Measurements from ENCODE around the gene WDR74.
A peak's percentile ranks its signal among the peaks of the same experiment; 100 is the strongest.
"Not testable (repeated sequence)": the region's sequence is repeated elsewhere in the genome, so short reads cannot be mapped to it uniquely, and the experiment has no call there.

Gene WDR74

DNA sequence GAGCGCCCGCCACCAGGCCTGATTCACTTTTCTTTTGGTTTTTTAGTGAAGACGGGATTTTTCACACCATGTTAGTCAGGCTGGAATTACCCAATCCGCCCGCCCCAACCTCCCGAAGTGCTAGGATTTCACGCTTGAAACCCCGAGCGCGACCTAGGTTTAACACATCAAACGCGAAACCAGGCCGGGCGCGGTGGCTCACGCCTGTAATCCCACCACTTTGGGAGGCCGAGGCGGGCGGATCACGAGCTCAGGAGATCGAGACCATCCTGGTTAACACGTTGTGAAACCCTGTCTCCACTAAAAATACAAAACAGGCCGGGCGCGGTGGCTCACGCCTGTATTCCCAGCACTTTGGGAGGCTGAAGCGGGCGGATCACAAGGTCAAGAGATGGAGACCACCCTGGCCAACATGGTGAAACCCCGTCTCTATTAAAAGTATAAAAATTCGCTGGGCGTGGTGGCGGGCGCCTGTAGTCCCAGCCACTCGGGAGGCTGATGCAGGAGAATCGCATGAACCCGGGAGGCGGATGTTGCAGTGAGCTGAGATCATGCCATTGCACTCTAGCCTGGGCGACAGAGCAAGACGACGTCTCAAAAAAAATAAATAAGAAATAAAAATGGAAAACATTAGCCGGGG is 1.5 kb upstream of the WDR74 start:
- peak; percentile 40 for DNase-seq (ENCODE audit: low read depth)

DNA sequence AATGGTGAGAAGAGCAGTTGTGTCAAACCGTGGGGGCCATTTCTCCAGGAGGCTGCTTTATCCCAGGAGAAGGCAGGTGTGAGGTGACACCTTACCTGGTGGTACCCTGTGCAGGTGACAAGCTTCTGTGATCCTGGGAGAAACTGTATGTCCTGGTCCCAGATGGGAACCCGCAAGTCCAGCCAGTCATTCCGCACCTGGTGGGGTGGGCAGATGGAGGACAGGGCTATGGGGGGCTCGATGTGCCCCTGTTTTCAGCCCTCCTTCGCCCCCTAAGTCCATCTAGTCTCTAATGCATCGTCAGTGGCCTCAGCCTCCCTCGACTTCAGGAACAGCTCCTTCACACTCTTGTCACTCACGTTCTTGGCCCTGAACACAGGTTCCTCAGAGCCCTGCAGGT is 4.1 kb downstream of the WDR74 start:
- no peak for DNase-seq (ENCODE audit: low read depth)

DNA sequence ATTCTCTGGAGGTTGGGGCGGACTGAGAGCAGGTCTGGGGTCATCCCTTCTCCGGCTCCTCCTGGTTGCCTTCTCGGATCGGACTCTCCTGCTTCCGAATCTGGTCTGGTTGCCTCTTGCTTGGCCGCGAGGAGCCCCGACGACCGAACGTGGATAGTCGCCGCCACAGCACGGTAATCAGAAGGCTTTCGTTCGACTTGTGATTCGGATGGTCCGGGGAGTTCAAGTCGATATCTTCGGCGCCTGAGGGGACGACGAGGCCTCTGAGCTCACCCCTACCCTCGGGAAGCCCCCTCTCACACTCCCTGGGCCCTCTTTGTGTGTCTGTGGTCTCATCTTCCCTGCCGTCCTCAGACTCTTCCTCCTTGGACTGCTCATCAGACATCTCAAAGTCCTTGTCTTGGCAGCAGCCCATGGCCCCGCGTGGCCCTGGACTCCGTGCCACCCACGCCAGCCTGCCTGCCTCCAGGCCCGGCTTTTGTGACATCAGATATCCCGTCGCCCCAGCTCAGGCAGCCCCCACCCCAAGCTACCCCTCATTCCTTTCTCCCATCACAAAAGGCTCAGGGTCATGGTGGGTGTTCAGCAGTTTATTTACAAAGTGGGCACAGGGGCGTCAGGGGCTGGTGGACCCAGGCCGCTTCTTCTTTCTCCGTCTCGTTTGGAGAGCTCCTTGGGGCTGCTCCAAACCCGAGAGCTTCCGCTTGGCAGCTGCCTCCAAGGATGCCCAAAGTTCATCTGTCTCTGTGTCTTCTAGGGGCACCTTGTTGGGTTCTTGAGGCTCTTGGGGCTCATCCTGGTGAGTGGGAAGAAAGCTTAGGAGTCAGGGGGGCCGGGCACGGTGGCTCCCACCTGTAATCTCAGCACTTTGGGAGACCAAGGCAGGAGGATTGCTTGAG is 6.8 kb downstream of the WDR74 start, which contains the start of gene TEX54:
Gene TEX54, minus strand, starts transcription at position 506 of the 899 bp plus-strand sequence.
- DNase-seq (ENCODE audit: low read depth) = no peak

DNA sequence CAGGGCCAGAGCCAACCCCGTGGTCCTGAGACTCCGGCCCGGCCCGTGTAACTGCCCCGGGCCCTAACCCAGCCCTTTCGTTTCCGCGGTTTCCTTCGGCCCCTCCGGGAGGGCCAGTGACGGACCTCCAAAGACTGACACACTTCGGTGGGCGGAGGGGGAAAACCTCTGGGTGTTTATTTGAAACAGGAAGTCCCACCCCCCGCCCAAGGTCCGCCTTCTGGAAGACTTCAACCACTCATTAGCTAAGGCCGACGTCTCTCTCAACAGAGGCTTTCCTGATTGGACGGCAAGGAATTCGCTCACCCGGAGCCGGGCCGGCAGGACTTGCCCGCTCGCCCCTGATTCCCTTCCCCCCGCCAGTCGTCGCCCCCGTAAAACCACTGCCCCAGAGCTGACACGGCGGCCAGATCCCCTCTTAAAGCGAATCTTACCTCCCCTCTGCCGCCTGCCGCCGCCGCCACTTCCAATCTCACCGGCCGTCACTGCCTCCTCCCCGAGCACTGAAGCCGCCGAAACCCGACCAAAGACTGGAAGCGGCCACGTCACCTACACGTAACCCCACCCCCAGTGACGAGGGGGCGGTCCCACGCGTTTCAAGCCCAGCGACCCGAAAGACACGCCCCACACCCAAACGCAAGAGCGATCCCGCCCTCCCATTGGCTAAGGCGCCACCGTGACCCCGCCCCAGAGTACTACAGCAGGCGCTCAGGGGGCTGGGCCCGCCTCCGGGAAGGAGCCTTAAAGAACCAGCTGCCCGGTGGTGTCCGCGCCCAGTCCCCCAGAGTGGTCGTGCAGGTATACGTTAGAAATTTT is 7.7 kb downstream of the WDR74 start, which contains the start of gene STX5:
Gene STX5, minus strand, starts transcription at position 532 of the 816 bp plus-strand sequence. CDS start 808 bp downstream, outside the sequence.
- DNase-seq (ENCODE audit: low read depth) = peak; percentile 99

DNA sequence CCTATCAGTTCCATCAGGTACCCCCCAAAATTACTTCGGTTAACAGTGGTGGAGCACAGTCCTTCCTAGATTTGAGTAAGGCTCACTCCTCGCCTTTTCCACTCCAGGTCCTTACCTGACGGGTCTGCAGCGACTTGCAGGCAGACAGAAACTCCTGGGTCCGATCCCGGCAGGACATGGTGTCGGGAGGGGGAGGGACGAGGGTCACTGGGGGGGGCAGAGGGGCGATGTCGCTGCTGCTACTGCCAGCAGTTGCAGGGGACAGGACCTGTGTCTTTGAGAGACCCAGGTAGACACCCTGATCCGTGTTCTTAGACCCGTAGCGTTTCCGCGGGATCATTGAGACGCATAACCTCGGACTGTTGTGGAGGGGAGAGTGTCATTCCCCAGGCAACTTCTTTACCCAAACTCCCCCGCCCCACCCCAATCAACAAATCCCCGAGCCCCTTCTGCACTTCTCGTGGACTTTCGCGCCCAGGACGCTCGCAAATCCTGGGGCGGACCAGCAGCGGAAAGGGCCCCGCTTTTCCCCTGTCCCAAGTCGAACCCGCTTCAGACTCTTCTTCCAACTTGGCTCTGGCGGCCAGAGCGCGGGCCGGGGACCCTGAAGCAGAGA is 8.4 kb downstream of the WDR74 start:
- DNase-seq (ENCODE audit: low read depth) = no peak

DNA sequence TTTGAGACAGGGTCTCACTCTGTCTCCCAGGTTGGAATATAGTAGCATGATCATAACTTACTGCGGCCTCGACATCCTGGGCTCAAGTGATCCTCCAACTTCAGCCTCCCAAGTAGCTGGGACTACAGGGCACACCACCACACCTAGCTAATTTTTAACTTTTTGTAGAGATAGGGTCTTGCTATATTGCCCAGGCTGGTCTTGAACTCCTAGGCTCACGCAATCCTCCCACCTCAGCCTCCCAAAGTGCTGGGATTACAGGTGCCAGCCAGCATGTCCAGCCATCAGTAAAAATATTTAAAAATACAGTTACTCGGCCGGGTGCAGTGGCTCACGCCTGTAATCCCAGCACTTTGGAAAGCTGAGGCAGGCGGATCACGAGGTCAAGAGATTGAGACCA is 11.3 kb downstream of the WDR74 start:
- DNase-seq (ENCODE audit: low read depth) = not testable (repeated sequence)

DNA sequence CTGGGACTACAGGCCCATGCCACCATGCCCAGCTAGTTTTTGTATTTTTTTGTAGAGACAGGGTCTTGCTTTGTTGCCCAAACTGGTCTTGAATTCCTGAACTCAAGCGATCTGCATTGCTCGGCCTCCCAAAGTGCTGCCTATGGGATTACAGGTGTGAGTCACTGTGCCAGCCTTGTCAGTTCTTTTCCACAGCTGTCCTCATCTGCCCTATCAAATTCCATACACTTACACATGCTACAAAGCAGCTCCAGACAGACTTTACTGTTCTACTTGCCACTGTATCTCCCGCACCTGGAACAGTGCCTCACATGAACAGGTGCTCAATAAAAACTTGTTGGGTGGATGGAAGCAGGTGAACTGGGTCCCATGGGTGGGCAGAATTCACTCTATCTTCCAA is 15.7 kb downstream of the WDR74 start:
- DNase-seq (ENCODE audit: low read depth) = no peak

DNA sequence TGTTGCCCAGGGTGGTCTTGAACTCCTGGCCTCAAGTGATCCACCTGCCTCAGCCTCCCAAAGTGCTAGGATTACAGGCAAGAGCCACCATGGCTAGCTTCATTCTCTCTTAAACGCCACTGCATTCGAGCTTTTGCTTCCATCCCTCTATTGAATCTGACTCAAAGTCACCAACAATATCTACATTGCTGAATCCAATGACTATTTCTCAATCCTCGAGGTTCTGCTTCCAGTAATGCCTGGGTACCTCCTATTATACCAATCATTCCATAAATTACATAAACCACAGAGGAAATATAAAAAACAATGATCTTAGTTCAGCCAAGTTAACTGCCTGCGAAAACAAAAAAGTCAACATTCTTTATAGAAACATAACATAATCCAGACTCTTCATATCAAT is 22.3 kb downstream of the WDR74 start:
- DNase-seq (ENCODE audit: low read depth) = no peak

DNA sequence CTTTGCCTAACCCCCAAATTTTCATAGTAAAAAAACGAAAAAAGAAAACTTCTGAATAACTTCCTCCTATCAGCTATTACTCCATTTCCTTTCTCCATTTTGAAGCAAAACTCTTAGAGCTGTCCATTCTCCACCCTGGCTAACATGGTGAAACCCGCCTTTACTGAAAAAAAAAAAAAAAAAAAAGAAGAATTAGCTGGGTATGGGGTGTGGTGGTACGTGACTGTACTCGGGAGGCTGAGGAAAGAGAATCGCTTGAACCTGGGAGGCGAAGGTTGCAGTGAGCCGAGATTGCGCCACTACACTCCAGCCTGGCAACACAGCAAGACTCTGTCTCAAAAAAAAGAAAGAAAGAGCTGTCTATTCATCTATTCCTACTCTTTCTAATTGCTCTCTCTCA is 22.8 kb downstream of the WDR74 start:
- DNase-seq (ENCODE audit: low read depth) = no peak

DNA sequence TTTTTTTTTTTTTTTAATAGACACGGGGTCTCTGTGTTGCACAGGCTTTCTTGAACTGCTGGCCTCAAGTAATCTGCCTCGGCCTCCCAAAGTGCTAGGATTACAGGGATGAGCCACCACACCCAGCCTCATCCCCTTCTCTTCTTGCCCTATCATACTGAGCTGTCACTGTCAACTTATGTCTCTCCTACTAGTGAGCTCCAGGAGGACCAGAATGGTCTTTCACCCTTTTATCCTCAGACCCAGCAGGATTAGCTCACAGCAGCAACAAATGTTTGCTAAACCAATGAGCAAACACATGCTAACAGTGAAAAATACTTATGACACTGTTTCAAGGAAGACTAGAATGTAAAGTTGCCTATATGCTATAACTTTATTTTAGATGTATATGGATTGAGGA is 27.7 kb downstream of the WDR74 start:
- DNase-seq (ENCODE audit: low read depth) = no peak

DNA sequence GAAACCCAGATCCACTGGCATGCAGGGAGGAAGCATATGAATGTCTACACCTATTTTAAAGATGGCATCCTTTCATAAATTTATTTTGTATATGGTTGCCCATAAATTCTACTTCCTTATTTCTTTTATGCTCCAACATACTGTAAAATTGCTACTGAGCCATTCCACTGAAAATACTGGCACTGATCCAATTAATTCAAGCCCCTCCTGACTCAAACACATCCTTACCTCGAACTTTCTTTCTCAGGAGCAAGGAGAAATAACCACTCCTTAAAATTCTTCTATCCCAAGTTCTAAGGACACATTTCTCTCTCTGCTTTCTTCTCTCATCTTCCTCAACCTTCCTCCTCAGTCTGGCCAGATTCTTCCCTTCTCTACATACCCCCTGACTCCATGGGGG is 28.6 kb downstream of the WDR74 start:
- DNase-seq (ENCODE audit: low read depth) = no peak

DNA sequence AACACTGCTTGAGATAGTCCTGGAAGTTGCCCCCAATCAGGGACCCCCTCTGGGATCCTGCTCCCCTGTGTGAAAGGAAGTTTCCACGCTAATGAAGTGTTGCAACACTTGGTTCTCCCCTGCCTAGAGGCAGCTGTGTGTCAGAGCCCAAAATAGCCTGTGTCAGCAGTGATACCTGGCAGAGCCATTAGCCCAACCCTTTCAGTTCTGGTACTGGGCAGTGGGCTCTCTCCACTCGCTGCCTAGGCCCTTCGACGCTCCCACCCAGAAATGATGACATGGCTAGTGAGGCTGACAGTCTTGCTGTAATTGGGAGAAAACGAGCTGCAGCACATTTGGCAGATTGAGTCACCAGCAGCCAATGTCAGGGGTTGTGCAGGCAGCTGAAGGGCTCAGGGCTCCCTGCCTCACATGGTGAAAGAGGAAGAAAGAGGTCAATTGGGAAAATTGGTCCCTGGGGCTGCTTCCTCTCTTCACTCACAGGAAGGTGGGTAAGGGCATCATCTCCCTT is 32.7 kb downstream of the WDR74 start:
- no peak for DNase-seq (ENCODE audit: low read depth)

DNA sequence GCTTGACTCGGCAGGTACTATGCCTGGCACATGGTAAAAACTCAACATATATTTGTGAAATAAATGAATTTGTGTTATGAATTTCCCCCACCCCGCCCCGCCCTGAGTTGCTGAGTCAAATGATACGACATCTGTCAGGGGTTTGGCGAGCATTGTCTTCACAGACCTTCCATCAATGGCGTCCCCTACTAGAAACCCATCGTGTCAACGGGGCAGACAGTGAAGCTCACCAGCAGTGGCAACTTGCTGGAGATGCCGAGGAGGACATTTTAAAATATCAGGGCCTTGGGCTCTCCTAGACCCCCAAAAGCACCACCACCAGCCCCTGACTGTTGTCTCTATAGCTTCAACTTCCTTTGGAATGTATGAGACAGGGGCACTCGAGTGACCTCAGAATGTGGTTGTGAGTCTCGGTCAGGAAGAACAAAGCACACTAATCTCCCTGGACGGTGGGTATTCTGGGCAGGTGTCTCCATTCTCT is 33.4 kb downstream of the WDR74 start:
- no peak for DNase-seq (ENCODE audit: low read depth)

DNA sequence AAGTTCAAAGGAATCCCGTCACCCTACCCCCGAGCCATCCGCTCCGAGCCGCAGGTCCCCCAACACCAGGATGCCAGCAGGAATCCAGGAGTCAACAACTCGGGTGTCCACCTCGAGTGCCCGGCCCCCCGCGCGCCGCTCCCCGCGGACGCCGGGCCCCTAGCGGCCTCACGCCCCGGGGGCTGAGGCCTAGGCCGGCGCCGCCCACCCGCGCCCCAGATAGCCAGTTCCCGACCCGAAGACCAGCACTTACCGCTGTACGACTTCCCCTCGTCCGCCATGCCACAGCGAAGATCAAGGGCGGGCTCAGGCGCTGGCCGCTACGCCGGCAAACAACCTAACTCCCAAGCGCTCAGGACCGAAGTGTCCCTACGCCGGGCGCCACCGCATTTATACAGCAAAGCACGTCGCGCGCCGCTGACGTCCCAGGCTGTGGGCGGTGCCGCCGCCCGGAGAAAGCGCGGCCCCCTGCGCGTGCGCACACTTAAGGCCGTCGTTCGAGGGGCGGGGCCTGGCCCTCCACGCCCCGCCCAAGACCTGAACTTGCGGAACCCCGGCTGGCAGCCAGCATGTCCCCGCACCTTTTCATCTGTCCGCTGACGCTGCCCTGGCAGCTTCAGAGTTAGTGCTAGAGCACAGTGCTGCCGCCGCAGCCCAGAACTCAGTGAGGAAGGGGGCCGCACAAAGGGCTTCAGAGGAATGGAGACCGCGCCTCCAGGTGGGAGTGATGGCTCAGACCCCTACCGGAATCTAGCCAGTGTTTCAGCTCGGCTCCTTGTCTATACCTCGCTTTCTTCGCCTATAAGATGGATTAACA is 34.1 kb downstream of the WDR74 start, which contains the start of gene NXF1:
Gene NXF1, minus strand, starts transcription at position 365 of the 817 bp plus-strand sequence. Its CDS starts 84 bp downstream, at position 281.
- peak; percentile 92 for DNase-seq (ENCODE audit: low read depth)

DNA sequence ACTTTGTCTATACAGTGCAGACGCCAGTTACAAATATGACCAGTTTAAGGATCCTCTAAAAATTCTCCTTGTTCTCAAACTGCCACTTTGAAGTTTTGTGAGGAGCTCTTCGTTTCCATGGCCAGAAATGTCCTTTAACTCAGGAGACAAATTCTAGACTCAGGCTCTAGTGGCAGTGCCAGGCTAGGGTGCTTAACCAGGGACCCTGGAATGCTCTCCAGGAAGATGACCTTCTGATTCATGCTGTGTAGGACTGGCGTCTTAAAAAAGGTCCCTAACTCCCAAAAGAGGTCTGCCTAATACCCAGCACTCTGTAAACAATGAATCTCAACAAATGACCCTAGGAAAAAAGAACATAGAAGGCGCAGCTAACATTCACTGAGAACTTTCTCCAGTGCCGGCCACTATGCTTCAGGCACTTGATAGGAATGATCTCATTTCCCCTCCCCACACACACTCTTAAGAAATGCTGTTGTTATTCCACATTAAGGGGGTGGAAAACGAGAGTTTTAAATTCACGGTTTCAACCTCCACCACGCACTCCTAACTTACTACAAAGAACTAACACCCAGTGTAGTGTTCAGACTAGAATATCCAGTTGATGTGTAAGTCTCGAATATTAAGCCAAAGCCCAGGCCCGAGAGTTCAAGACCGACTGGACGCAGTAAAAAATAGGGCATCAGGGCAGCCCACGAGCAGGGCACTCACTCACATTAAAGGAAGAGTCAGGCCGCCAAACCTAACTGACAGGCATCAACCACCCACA is 34.9 kb downstream of the WDR74 start:
- DNase-seq (ENCODE audit: low read depth) = no peak

DNA sequence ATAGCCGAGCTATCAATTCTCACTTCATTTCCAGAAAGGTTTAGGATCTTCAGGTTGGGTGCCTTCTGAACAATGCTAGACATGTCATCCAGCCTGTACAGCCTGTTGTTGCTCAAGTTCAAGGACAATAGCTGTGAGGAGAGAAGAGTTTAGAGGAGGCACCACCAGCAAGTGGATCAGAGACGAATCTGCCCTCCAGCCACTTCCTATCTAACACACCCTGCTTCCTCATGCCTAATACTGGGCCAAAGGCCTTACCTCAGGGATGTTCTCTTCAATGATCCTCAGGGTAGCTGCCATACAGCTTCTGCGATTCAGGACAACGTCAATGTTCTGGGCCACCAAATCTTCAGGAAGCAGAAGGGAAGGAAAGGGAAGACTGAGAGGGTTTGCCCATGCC is 38.3 kb downstream of the WDR74 start:
- DNase-seq (ENCODE audit: low read depth) = no peak

DNA sequence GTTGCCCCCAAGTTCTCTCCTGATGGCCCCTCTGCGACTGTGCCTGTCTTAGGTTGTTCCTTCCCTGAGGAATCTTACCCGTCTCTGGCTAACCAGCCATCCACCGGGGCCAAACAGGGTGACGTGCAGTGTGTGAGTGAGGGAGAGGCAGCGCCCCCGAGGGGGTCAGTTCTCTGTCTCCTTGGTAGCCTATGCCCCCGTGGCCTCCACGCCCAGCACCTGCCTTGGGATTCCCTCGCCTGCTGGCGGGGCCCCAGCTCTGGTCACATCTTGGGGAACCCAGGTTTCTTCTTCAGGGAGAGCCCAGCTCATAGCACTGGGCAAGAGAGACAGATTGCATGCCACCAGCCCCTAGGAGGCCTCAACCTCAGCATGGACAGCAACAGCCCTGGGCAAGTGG is 39.9 kb downstream of the WDR74 start:
- no peak for DNase-seq (ENCODE audit: low read depth)

DNA sequence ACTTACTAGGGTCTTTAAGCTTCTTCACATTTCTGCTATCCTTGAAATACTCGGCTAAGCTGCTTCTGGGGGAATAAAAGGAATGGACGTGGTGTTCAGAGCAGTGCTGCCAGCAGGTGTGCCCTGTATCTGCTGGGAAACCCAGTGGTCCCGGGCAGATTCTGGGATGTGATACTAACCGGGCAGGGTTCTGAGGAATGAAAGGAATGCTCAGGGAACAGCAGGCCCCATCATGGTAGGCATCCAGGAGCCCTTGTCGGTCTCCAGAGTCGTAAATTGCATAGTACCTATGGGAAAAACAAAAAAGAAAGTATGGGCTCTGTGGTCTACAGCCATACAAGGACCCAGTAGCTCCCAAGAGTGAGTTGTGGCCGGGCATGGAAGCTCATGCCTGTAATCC is 43.1 kb downstream of the WDR74 start:
- DNase-seq (ENCODE audit: low read depth) = no peak

DNA sequence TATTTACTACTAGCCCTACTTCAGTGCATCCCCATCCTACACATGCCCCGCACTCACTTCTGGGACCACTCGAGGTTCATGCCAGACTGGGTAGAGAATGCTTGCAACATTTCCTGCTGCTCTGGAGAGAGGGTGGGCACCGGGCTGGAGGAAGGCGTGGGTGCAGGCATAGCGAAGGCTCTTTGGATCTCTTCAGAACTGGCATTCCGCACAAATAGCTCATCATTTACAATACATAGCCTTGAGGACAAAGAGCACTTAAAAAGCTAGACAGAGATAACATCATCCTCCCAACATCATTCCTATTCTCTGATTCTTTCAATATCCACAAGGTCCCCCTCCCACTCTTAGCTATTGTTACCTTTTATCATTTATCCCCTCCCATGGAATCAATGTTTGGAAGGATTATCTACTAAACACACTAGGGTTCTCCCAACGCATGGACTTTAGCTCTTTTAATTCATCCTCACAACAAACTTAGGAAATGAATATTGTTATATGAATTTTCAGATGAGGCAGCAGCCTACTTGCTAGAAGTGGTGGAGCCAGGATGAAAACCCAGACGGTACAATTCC is 45.1 kb downstream of the WDR74 start:
- DNase-seq (ENCODE audit: low read depth) = no peak

DNA sequence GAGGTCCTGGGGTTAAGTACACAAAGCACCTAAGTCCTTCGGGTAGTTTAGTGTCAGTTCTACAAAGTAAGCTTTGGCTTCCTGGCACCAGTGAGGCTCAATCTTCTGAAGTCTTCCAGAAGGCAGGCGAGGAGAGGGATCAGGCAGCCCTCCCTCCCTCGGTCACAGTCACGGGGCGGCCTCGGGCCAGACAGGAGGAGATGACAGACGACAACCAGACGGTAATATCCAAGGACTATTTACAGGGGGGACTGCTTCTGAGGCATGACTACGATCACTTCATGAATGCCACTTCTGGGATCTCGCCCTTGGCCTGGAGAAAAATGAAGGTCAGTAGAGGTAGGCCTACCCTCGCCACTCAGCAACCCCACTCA is 47.2 kb downstream of the WDR74 start:
- DNase-seq (ENCODE audit: low read depth) = no peak

Data from stimulated activated CD8-positive, alpha-beta memory T cell treated with anti-CD3 and anti-CD28 coated beads, Interleukin-15, amount 100 ng/mL, for 1 hour (primary cell).